BE2C (cell line): Measurements from ENCODE around the gene SMCO1.
A peak's percentile ranks its signal among the peaks of the same experiment; 100 is the strongest.
"Not testable (repeated sequence)": the region's sequence is repeated elsewhere in the genome, so short reads cannot be mapped to it uniquely, and the experiment has no call there.

Experiments used
- DNase-seq: peaks from one replicate; pipeline ENCODE4 v3.0.0-alpha.2; 2020
- H3K27me3 ChIP-seq: fragments of 250-450 bp; sonication (Bioruptor Pico); 2 replicates; pipeline ENCODE4 v1.5.1; 2020; ENCODE audit warnings: mild to moderate bottlenecking
- H3K36me3 ChIP-seq: fragments of 250-450 bp; sonication (Bioruptor Pico); 2 replicates; pipeline ENCODE4 v1.5.1; 2020; ENCODE audit warnings: mild to moderate bottlenecking
- H3K4me1 ChIP-seq: fragments of 250-450 bp; sonication (Bioruptor Pico); 2 replicates; pipeline ENCODE4 v1.5.1; 2020
- H3K4me3 ChIP-seq: 2 replicates; pipeline ENCODE4 v1.5.1; 2011; ENCODE audit warnings: low read depth, low read length
- H3K9me3 ChIP-seq: fragments of 250-450 bp; sonication (Bioruptor Pico); 2 replicates; pipeline ENCODE4 v1.5.1; 2020
- CTCF ChIP-seq: IDR thresholded peaks from 2 replicates; pipeline ENCODE4 v1.5.1; 2012; ENCODE audit warnings: mild to moderate bottlenecking, low read depth, low read length

The SMCO1 gene

GRCh38 chr3:196528639-196529233, 13.6 kb upstream of the SMCO1 start:
- DNase-seq = peak; percentile 82
- Histone ChIP-seq H3K4me1 (no peaks in the 10 kb centered on the region), H3K4me3 (peak overlapping the region; percentile 54)

DNA sequence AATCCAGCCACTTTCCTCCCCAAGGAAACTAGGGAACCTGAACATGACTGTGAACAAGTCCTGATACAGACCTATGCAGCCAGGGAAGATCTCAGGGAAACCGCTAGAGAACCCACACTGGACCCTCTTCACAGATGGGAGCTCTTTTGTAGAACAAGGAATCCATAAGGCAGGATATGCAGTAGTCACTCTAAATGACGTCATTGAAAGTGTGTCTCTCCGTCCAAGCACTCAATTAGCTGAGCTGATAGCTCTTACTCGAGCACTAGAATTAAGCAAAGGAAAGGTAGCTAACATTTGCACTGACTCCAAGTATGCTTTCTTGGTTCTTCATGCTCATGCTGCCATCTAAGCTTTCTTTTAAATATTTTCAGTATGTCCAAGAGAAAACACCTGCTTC, 10.0 kb upstream of the SMCO1 start:
- Histone ChIP-seq H3K4me3 (no peak overlapping the region), H3K36me3 (no peaks in the 10 kb centered on the region; the same call in 1 of the 2 replicates), H3K27me3 (no peaks in the 10 kb centered on the region), H3K4me1 (no peaks in the 10 kb centered on the region), H3K9me3 (peaks cover 5% of the 10 kb centered on the region)
- no peak for DNase-seq
- TF ChIP-seq CTCF = no peak

More at GRCh38 chr3:196528639-196529233, 13.6 kb upstream of the SMCO1 start:
- Histone ChIP-seq H3K36me3 (no peaks in the 10 kb centered on the region), H3K9me3 (no peaks in the 10 kb centered on the region), H3K27me3 (no peaks in the 10 kb centered on the region)
- TF ChIP-seq CTCF = peak; percentile 46

GRCh38 chr3:196524527-196524926, 9.4 kb upstream of the SMCO1 start:
- Histone ChIP-seq H3K36me3 (no peaks in the 10 kb centered on the region; the same call in 1 of the 2 replicates), H3K4me1 (no peaks in the 10 kb centered on the region), H3K27me3 (no peaks in the 10 kb centered on the region), H3K9me3 (peaks cover 11% of the 10 kb centered on the region), H3K4me3 (no peak overlapping the region)
- TF ChIP-seq CTCF = peak; percentile 33
- no peak for DNase-seq

DNA sequence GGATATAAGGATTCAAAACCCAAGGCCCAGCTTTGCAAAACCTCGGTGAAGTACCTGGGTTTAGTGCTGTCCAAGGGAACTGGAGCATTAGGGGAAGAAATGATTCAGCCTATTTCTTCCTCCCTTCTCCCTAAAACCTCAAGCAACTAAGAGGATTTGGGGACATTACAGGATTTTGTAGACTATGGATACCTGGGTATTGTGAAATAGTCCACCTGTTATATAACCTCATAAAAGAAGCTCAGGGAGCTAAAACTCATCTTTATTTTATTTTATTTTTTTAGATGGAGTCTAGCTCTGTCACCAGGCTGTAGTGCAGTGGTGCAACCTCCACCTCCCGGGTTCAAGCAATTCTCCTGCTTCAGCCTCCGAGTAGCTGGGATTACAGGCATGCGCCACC, 8.7 kb upstream of the SMCO1 start:
- no peaks in the 10 kb centered on the region for H3K27me3 ChIP-seq
- no peak for DNase-seq
- no peaks in the 10 kb centered on the region; the same call in 1 of the 2 replicates for H3K36me3 ChIP-seq
- peaks cover 18% of the 10 kb centered on the region for H3K9me3 ChIP-seq
- no peak overlapping the region for H3K4me3 ChIP-seq
- no peaks in the 10 kb centered on the region for H3K4me1 ChIP-seq
- no peak for TF ChIP-seq CTCF

GRCh38 chr3:196521291-196521690, 6.1 kb upstream of the SMCO1 start:
- not testable (repeated sequence) for H3K4me1 ChIP-seq, H3K36me3 ChIP-seq, DNase-seq, H3K27me3 ChIP-seq, H3K4me3 ChIP-seq
- H3K9me3 ChIP-seq = peaks cover 21% of the 10 kb centered on the region

DNA sequence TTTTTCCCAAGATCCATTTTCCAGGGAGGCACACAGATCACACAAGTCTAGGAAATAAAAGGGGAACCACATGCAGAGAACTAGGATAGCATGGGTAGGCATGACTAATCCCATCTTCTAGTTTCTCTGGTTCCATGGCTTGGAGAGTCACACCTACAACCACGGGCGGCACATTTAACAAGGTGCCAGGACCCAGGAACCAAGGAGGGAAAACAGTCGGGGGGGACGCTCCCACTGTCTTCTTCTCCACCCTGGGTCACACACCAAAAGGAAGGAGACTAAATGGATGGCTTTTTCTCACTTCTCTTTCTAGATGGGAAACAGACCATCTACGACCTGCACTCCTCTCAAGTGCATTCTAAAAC, 4.6 kb upstream of the SMCO1 start:
- no peak for TF ChIP-seq CTCF
- DNase-seq = peak; percentile 32

More for the DNA sequence above, 4.6 kb upstream of the SMCO1 start:
- H3K36me3 ChIP-seq = no peaks in the 10 kb centered on the region; the same call in 1 of the 2 replicates
- no peaks in the 10 kb centered on the region for H3K27me3 ChIP-seq
- peaks cover 2% of the 10 kb centered on the region; the same call in 1 of the 2 replicates for H3K4me1 ChIP-seq
- peaks cover 23% of the 10 kb centered on the region for H3K9me3 ChIP-seq
- no peak overlapping the region for H3K4me3 ChIP-seq
